ENCODE data around the gene ADAMTS9.

ADAMTS9 gene

GRCh38 chr3:64654013-64654412 is 33.8 kb downstream of the ADAMTS9 start:
- no peak for DNase-seq (ENCODE audit: low spot score)

- DNase-seq (ENCODE audit: low spot score), result no peak
Observed at GRCh38 chr3:64653101-64653500, 34.7 kb downstream of the ADAMTS9 start.

DNA sequence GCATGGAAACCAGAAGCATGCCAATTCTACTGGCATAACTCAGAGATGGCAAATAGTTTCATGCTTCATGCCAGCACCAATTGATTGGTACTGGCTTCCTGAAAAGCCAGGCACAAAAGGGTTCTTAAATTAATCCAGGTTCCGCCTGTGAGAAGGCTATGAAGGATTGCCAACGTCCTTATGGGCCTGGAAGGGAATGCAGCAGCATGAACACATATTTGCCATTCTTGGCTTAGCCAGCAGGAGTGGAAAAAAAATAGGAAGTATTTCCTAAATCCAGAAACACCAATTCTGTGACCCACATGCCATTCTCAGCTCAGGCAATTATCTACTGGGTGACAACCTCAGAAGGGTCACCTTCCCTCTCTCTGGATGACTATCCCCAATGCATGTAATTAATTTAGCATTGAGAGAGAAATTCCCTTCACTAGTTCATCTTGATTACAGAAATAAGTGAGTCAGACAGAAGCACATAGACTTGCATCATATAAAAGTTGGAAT is 36.0 kb downstream of the ADAMTS9 start:
- no peak for DNase-seq (ENCODE audit: low spot score)

GRCh38 chr3:64651303-64651702 is 36.5 kb downstream of the ADAMTS9 start:
- no peak for DNase-seq (ENCODE audit: low spot score)

DNA sequence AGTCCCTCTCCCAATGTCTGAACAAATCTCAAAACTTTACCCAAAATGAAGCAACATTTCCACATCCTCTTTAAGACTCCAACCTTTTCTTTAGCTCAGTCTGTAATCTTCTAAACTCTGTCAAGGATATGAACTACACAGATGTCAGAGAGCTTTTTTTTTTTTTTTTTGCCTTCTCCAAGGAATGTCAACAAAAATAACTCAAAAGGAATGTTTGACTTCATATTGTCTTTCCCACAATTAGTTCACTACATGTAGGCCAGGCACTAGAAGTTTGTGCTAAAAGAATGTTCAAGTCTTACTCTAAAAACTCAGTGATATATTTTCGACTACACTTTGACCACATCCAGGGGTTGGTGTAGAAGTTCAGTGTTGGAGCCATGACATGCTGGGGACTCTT is 37.1 kb downstream of the ADAMTS9 start:
- DNase-seq (ENCODE audit: low spot score), result no peak

- no peak for DNase-seq (ENCODE audit: low spot score)
Observed at GRCh38 chr3:64650096-64650622, 37.6 kb downstream of the ADAMTS9 start.

GRCh38 chr3:64648927-64649906 is 38.6 kb downstream of the ADAMTS9 start:
- DNase-seq (ENCODE audit: low spot score), result no peak

DNA sequence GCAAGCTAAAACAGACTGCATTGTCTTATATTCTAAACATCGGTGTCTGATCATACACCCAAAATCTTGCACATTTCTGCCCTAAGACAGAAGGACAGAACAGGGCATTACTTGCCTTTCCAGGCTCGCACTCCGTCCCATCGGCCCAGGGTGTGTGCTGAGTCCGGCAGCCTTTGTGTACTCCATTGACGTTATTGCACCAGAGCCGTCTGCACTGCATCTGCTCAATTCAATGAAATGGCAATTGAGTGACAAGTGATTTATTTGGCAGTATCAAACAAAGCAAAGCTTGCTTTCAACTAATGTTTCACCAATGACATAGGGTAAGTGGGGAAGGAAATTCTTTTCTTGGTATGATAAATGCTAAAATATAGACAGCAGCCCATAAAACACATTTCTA is 40.0 kb downstream of the ADAMTS9 start:
- no peak for DNase-seq (ENCODE audit: low spot score)

- no peak for DNase-seq (ENCODE audit: low spot score)
Observed at GRCh38 chr3:64645243-64645642, 42.6 kb downstream of the ADAMTS9 start.

DNA sequence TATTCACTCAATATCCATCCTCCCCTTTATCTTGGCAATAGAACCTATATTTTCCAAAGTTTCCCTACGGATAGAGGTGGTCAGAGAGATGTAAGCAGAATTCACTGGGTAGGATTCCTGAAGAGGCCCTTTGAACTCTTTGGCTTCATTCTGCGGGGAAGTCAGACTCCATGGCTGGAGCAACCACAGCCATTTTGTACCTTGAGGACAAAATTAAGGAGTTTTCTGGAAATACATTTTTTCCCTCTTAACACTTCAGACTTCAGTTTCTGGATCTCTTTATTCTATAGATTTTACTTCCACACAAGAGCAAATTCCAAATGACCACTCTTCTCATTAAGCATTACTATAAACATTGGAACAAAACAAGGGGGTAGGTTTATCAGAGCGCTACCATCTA is 43.3 kb downstream of the ADAMTS9 start:
- no peak for DNase-seq (ENCODE audit: low spot score)

GRCh38 chr3:64642327-64643151 is 45.3 kb downstream of the ADAMTS9 start:
- DNase-seq (ENCODE audit: low spot score), result no peak

GRCh38 chr3:64638981-64639481 is 48.8 kb downstream of the ADAMTS9 start:
- DNase-seq (ENCODE audit: low spot score), result no peak

DNA sequence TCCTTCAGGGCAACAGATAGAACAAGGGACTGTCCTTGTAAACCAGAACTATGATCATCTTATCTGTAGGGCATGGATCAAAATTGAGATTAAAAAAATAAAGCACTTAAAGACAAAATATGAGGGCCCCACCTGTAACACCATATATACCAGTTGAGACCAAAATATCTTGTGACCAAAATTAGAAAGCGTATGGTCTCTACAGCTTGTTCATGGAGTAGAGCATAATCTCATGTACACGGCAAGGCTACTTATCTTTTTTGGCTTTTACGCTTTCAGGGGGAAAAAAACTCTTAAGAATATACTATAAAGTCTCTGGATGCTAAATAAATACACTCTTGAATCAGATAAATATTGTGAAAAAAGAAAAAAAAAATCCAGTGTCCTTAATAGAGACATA is 49.3 kb downstream of the ADAMTS9 start:
- DNase-seq (ENCODE audit: low spot score), result no peak

GRCh38 chr3:64634417-64634816 is 53.4 kb downstream of the ADAMTS9 start:
- no peak for DNase-seq (ENCODE audit: low spot score)

DNA sequence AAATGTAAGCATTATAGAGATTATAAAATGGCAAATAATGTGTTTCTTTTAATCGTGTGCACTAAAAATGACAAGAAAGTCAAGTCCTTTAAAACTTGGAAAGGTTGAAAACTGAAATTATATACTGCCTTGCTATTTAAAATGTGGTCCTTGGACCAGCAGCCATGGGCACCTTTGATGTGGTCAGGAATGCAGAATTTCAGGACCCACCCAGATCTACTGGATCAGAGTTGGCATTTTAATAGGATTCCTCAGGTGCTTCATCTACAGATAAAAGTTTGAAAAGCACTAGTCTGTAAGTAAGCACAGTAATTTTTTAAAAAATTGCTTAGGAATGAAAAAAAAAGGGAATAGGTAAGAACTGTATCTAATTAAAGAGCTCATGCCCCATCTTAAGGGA is 55.8 kb downstream of the ADAMTS9 start:
- no peak for DNase-seq (ENCODE audit: low spot score)

DNA sequence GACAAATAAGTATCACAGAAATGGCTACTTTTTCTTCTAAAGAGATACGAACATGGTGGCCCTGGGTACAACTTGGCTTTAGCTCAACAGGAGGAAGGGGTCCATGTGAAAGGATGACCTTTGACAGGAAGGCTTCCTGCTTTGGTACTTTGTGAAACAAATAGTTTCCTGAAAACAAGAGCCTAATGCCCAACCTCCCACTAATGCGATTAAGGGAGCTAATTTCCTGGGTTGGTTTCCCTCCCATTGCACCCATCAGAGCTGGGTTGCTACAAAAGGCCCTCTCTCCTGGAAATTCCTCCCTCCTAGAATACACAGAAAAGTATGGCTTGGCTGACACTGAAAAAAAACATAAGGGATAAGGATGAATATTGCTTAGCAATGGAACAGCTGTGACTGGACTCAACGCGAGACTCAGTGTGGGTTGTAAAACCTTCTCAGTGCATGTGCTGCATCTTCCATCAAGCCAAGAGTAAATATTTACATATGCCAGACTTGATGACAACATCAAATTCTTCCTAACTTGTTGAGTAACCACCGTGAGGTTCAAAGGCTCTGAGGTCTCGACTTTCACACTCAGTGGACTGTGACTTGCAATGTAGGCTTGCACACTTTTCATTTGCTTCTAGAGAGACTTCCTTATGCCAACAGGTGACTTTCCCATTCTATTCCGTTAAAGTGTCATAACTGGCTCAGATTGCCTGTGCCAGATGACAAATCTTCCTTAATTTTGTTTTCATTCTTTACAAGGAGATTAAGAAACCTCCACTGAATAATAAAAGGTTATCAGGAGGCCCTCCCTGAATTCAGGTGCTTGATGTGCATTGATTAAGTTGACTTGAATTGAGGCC is 60.1 kb downstream of the ADAMTS9 start:
- no peak for DNase-seq (ENCODE audit: low spot score)

- DNase-seq (ENCODE audit: low spot score), result no peak
Observed at GRCh38 chr3:64627042-64627441, 60.8 kb downstream of the ADAMTS9 start.

- DNase-seq (ENCODE audit: low spot score), result no peak
Observed at GRCh38 chr3:64625381-64625780, 62.4 kb downstream of the ADAMTS9 start.

- no peak for DNase-seq (ENCODE audit: low spot score)
Observed at GRCh38 chr3:64623125-64623524, 64.7 kb downstream of the ADAMTS9 start.

DNA sequence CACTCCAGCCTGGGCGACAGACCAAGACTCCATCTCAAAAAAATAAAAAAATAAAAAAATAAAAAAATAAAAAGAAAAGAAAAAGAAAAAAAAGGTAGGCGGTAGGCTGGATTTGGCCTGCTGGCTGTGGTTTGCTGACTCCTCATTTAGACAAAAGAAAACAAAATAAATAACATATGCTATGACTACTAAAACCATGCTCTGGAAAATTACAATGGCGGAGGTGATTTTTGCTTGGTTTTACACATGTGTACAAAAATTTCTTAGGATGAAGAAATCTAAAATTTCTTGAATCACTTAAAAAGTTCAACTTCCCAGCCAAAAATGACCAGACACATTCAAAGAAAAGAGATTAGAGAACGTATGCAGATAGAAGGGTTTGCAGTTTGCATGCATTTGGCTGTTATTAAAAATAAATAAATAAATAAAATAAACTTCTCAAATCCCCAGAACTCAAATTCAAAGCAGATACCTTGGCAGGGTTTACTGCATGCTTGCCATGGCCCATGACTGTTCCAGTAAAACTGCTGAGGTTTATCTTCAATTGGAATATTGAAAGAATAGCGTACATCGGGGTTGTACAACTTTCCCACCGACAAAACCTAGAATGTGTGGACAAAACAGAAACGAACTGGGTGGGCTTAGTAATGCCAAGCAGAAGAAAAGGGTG is 65.9 kb downstream of the ADAMTS9 start:
- no peak for DNase-seq (ENCODE audit: low spot score)

DNA sequence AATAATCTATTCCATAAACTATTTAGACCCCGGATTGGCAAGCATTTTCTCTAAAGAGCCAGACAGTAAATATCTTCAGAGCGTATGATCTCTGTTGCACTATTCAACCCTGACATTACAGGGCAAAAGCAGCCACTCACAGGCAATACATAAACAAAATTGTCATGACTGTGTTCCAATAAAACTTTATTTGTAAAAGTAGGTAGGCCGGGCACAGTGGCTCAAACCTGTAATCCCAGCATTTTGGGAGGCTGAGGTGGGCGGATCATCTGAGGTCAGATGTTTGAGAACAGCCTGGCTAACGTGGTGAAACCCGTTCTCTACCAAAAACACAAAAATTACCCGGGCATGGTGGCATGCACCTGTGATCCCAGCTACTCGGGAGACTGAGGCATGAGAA is 66.5 kb downstream of the ADAMTS9 start:
- no peak for DNase-seq (ENCODE audit: low spot score)
